ENCODE results near the gene TMEM117.

DNA sequence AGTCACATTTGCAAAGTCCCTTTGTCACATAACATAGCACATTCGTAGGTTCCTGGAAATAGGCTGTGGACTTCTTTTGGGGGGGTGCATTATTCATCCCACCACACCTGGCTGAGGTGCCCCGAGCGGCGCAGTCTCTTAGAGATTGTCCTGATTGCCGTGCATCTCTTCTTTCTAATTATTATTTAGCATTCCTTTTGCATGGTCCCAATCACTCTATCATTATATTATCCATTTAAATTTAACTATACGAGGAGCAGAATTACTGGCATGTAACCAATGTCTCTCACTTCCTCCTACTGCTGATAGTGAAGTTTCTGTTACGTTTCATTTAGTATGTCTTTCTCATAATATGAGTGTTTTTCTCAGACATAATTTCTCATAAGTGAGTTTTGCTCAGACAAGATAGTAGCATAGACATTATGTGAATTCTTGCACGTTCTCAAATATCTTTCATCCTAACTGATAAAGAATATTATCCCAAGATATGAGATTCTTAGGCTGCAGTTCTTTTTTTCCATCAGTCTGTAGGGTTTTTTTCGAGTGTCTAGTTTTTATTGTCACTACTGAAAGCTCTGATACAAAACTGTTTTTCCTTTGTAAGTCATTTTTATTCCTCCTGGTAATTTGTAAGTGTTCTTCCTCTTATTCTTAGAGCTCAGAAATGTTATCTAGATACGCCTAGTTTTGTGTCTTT, 595.9 kb downstream of the TMEM117 start:
- TF ChIP-seq, protein P1, sequence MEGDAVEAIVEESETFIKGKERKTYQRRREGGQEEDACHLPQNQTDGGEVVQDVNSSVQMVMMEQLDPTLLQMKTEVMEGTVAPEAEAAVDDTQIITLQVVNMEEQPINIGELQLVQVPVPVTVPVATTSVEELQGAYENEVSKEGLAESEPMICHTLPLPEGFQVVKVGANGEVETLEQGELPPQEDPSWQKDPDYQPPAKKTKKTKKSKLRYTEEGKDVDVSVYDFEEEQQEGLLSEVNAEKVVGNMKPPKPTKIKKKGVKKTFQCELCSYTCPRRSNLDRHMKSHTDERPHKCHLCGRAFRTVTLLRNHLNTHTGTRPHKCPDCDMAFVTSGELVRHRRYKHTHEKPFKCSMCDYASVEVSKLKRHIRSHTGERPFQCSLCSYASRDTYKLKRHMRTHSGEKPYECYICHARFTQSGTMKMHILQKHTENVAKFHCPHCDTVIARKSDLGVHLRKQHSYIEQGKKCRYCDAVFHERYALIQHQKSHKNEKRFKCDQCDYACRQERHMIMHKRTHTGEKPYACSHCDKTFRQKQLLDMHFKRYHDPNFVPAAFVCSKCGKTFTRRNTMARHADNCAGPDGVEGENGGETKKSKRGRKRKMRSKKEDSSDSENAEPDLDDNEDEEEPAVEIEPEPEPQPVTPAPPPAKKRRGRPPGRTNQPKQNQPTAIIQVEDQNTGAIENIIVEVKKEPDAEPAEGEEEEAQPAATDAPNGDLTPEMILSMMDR (IDR thresholded peaks at IDR 0.05), result no peak
- TF ChIP-seq POLR2A (IDR thresholded peaks at IDR 0.05) (no peak), POLR2AphosphoS5 (IDR thresholded peaks at IDR 0.05) (no peak), EP300 (IDR thresholded peaks at IDR 0.05) (no peak)
